EL (cell line): Measurements from ENCODE around the gene TENT5C.

Experiments
- DNase-seq: peaks from one replicate; pipeline ENCODE4 v3.0.0-alpha.2; 2016

The TENT5C gene

GRCh38 chr1:117659550-117660270 lies 53.9 kb downstream of the TENT5C start:
- DNase-seq = no peak

GRCh38 chr1:117660271-117660965 lies 54.6 kb downstream of the TENT5C start:
- no peak for DNase-seq

GRCh38 chr1:117661027-117661426 lies 55.2 kb downstream of the TENT5C start:
- no peak for DNase-seq

GRCh38 chr1:117662667-117663066 lies 56.8 kb downstream of the TENT5C start:
- no peak for DNase-seq

- no peak for DNase-seq
These were observed 57.5 kb downstream of the TENT5C start for GRCh38 chr1:117663156-117663902.

GRCh38 chr1:117664314-117664713 lies 58.5 kb downstream of the TENT5C start:
- DNase-seq = no peak

GRCh38 chr1:117665556-117666270 lies 59.9 kb downstream of the TENT5C start:
- DNase-seq = no peak

GRCh38 chr1:117669572-117669971 lies 63.7 kb downstream of the TENT5C start:
- DNase-seq = no peak

- DNase-seq = no peak
These were observed 65.3 kb downstream of the TENT5C start for GRCh38 chr1:117670976-117671780.

- no peak for DNase-seq
These were observed 66.1 kb downstream of the TENT5C start for GRCh38 chr1:117671781-117672501.

- no peak for DNase-seq
These were observed 66.9 kb downstream of the TENT5C start for GRCh38 chr1:117672756-117673155.

GRCh38 chr1:117673405-117673804 lies 67.6 kb downstream of the TENT5C start:
- DNase-seq = peak; percentile 71

- no peak for DNase-seq
These were observed 68.9 kb downstream of the TENT5C start for GRCh38 chr1:117674521-117675400.

GRCh38 chr1:117675907-117676430 lies 70.1 kb downstream of the TENT5C start:
- DNase-seq = no peak

- DNase-seq = no peak
These were observed 70.8 kb downstream of the TENT5C start for GRCh38 chr1:117676615-117677130.
